SK-N-SH (cell line): ENCODE data around the gene EVL. TPM values are rescaled to one million over a fixed set of nuclear protein-coding genes. Genes with fewer than 3 reads are reported as not detected.

Source experiments
- CTCF ChIA-PET: fragments of 300-600, 350-600 bp; formaldehyde crosslinking; extraction: SDS; loops from one replicate; lab custom pipeline; 2021; lab: Yijun Ruan, JAX
- POLR2A ChIA-PET: fragments of 350-600 bp; sonication (Branson Sonifier 250); formaldehyde crosslinking; extraction: SDS; loops from one replicate; lab custom pipeline; 2020; ENCODE audit warnings: antibody characterized with exemption, inconsistent platforms; lab: Yijun Ruan, JAX
- DNase-seq: peaks from one replicate; pipeline ENCODE4 v3.0.0; 2012
- H2AFZ ChIP-seq: fragments of 200-600 bp; sonication (generic); 2 replicates; pipeline ENCODE4 v1.8.1; 2016; ENCODE audit warnings: antibody characterized with exemption, mild to moderate bottlenecking, low read depth
- H3F3A ChIP-seq: fragments of 200-600 bp; sonication (generic); replicated peaks from 2 replicates; pipeline ENCODE3; 2016; ENCODE audit warnings: antibody characterized with exemption, mild to moderate bottlenecking; ENCODE audit not compliant: insufficient read depth
- H3K27ac ChIP-seq, 2 experiments: fragments of 200-500 bp in 1 of 2; fragments of 200-600 bp in 1 of 2; sonication (Bioruptor generic) in 1 of 2; sonication (generic), shearing (Covaris generic) in 1 of 2; 2 replicates each; pipeline versions ENCODE4 v1.5.1 to v1.6.1; 2014 to 2016; ENCODE audit warnings: low read depth in 2 of 2, inconsistent platforms in 1 of 2, low read length in 1 of 2, mild to moderate bottlenecking in 1 of 2, mixed read lengths in 1 of 2
- H3K27me3 ChIP-seq: fragments of 200-600 bp; sonication (generic), shearing (Covaris generic); 2 replicates; pipeline ENCODE4 v1.6.1; 2016; ENCODE audit warnings: mixed run types; ENCODE audit not compliant: insufficient read depth
- H3K36me3 ChIP-seq, 2 experiments: fragments of 200-500 bp in 1 of 2; fragments of 200-600 bp in 1 of 2; sonication (Bioruptor generic) in 1 of 2; sonication (generic) in 1 of 2; replicated peaks in 1 of 2; 2 replicates each; pipeline versions ENCODE3 to v1.5.1; 2014 to 2016; ENCODE audit warnings: low read length in 1 of 2, mild to moderate bottlenecking in 1 of 2; ENCODE audit not compliant: insufficient read depth in 2 of 2, control insufficient read depth in 1 of 2
- H3K4me1 ChIP-seq, 2 experiments: fragments of 200-500 bp in 1 of 2; fragments of 200-600 bp in 1 of 2; sonication (Bioruptor generic) in 1 of 2; sonication (generic), shearing (Covaris generic) in 1 of 2; 2 replicates each; pipeline versions ENCODE4 v1.5.1 to v1.6.1; 2014 to 2016; ENCODE audit warnings: low read depth in 1 of 2, low read length in 1 of 2, mixed run types in 1 of 2; ENCODE audit not compliant: insufficient read depth in 2 of 2, control insufficient read depth in 1 of 2
- H3K4me2 ChIP-seq: fragments of 200-600 bp; sonication (generic), shearing (Covaris generic); 2 replicates; pipeline ENCODE4 v1.6.1; 2017; ENCODE audit warnings: mixed run types
- H3K4me3 ChIP-seq, 2 experiments: fragments of 200-500 bp in 1 of 2; fragments of 200-600 bp in 1 of 2; sonication (Bioruptor generic) in 1 of 2; sonication (generic), shearing (Covaris generic) in 1 of 2; 2 replicates each; pipeline versions ENCODE4 v1.5.1 to v1.8.1; 2014 to 2016; ENCODE audit warnings: low read depth in 2 of 2, inconsistent platforms in 1 of 2, low read length in 1 of 2, mild to moderate bottlenecking in 1 of 2, mixed read lengths in 1 of 2, moderate library complexity in 1 of 2
- H3K79me2 ChIP-seq: fragments of 200-600 bp; sonication (generic); 2 replicates; pipeline ENCODE4 v1.8.1; 2017; ENCODE audit warnings: mild to moderate bottlenecking; ENCODE audit not compliant: insufficient read depth
- H3K9ac ChIP-seq: fragments of 200-600 bp; sonication (generic); 2 replicates; pipeline ENCODE4 v1.6.1; 2017; ENCODE audit warnings: mixed run types
- H3K9me2 ChIP-seq: fragments of 200-600 bp; sonication (generic); 2 replicates; pipeline ENCODE4 v1.6.1; 2017; ENCODE audit warnings: mixed run types
- H3K9me3 ChIP-seq: fragments of 200-600 bp; sonication (generic); 2 replicates; pipeline ENCODE4 v1.6.1; 2017; ENCODE audit warnings: mixed run types, mild to moderate bottlenecking, moderate library complexity
- H4K20me1 ChIP-seq: fragments of 200-600 bp; sonication (generic); 2 replicates; pipeline ENCODE4 v1.6.1; 2017; ENCODE audit warnings: mild to moderate bottlenecking, mixed run types; ENCODE audit not compliant: insufficient read depth
- CHD2 ChIP-seq: fragments of 150-350 bp; IDR thresholded peaks from 2 replicates; pipeline ENCODE4 v1.6.1; 2018; ENCODE audit warnings: low read length; ENCODE audit not compliant: partially characterized antibody
- EZH2phosphoT487 ChIP-seq: fragments of 200-600 bp; sonication (generic); IDR thresholded peaks from 2 replicates; pipeline ENCODE4 v1.6.1; 2017; ENCODE audit warnings: low read depth, mixed run types, mild to moderate bottlenecking, antibody characterized with exemption, moderate library complexity, borderline replicate concordance
- FOXJ3 ChIP-seq: sonication (generic); formaldehyde crosslinking; IDR thresholded peaks from 2 replicates; pipeline ENCODE4 v1.5.1; 2020; ENCODE audit warnings: mild to moderate bottlenecking, missing genetic modification reagents
- FOXM1 ChIP-seq: IDR thresholded peaks from 2 replicates; pipeline ENCODE4 v1.4.0; 2012; ENCODE audit warnings: low read depth, mild to moderate bottlenecking
- GABPA ChIP-seq: IDR thresholded peaks from 2 replicates; pipeline ENCODE4 v1.4.0; 2012; ENCODE audit warnings: low read depth, mild to moderate bottlenecking
- MAX ChIP-seq: IDR thresholded peaks from 2 replicates; pipeline ENCODE4 v1.4.0; 2012; ENCODE audit warnings: low read depth
- MEF2A ChIP-seq: IDR thresholded peaks from 2 replicates; pipeline ENCODE4 v1.4.0; 2012; ENCODE audit warnings: low read depth, borderline replicate concordance
- MXI1 ChIP-seq: IDR thresholded peaks from 2 replicates; pipeline ENCODE4 v1.6.1; 2012; ENCODE audit warnings: mild to moderate bottlenecking, low read depth, low read length, improper control_type of control experiment
- NFIC ChIP-seq: IDR thresholded peaks from 2 replicates; pipeline ENCODE4 v1.4.0; 2012; ENCODE audit warnings: borderline replicate concordance
- NRF1 ChIP-seq: IDR thresholded peaks from 2 replicates; pipeline ENCODE4 v1.6.1; 2012; ENCODE audit warnings: low read depth, mild to moderate bottlenecking, low read length
- POLR2AphosphoS5 ChIP-seq: IDR thresholded peaks from 2 replicates; pipeline ENCODE4 v1.6.1; 2012; ENCODE audit warnings: low read depth, low read length
- RFX5 ChIP-seq: IDR thresholded peaks from 2 replicates; pipeline ENCODE4 v1.6.1; 2012; ENCODE audit warnings: mild to moderate bottlenecking, improper control_type of control experiment, low read length
- SIN3A ChIP-seq: IDR thresholded peaks from 2 replicates; pipeline ENCODE4 v1.6.1; 2012; ENCODE audit warnings: low read depth, mild to moderate bottlenecking, low read length, moderate library complexity, borderline replicate concordance
- SMC3 ChIP-seq: IDR thresholded peaks from 2 replicates; pipeline ENCODE4 v1.6.1; 2012; ENCODE audit warnings: low read depth, low read length, improper control_type of control experiment
- TEAD4 ChIP-seq: IDR thresholded peaks from 2 replicates; pipeline ENCODE4 v1.4.0; 2012; ENCODE audit warnings: mild to moderate bottlenecking, borderline replicate concordance; ENCODE audit not compliant: insufficient read depth
- USF1 ChIP-seq: IDR thresholded peaks from 2 replicates; pipeline ENCODE4 v1.4.0; 2012; ENCODE audit warnings: low read depth, borderline replicate concordance
- YY1 ChIP-seq: IDR thresholded peaks from 2 replicates; pipeline ENCODE4 v1.4.0; 2012; ENCODE audit warnings: low read depth, mild to moderate bottlenecking
- ZBTB33 ChIP-seq: IDR thresholded peaks from 2 replicates; pipeline ENCODE4 v1.4.0; 2012; ENCODE audit warnings: low read depth, borderline replicate concordance
- polyA plus RNA-seq, 3 experiments: library from polyadenylated mRNA; depleted of rRNA; stranded (reverse); fragments of >200 nt; gene quantifications; 2 replicates each; pipeline ENCODE4 v1.2.3, GENCODE V29; 2012

Gene EVL
- polyA plus RNA-seq, 1 of the 3 experiments (the other 2 are of a cell fraction), result 36.5 TPM

- Histone ChIP-seq H3K4me2 (no peak overlapping the region), H3K4me3 (no peak overlapping the region), H3K9me3 (no peaks in the 10 kb centered on the region), H3K9me2 (no peaks in the 10 kb centered on the region), H2AFZ (no peak overlapping the region), H4K20me1 (no peaks in the 10 kb centered on the region), H3K79me2 (peaks cover 24% of the 10 kb centered on the region; the same call in 1 of the 2 replicates), H3K36me3 (no peaks in the 10 kb centered on the region), H3K4me1 (peaks cover 16 to 28% of the 10 kb centered on the region in 2 experiments), H3F3A (peaks cover 25% of the 10 kb centered on the region), H3K27ac (no peak overlapping the region), H3K27me3 (no peaks in the 10 kb centered on the region), H3K9ac (no peak overlapping the region)
- POLR2A ChIA-PET, result interaction anchor here (0.6 kb wide), 1 partner anchor 85 kb away, joined by 3 read pairs; no protein-coding TSS in a partner anchor
- CTCF ChIA-PET, result interaction anchor here (1.2 to 2.0 kb wide), 4 partner anchors 9 to 73 kb away, joined by 3 to 9 read pairs (median 6); no protein-coding TSS in a partner anchor
- TF ChIP-seq NFIC (no peak), ZBTB33 (no peak), MEF2A (no peak), USF1 (no peak), SMC3 (no peak), FOXJ3 (CRISPR knock-in tag) (no peak), RFX5 (no peak), GABPA (no peak), POLR2AphosphoS5 (no peak), CHD2 (no peak), FOXM1 (no peak), MXI1 (no peak), YY1 (no peak), NRF1 (no peak), EZH2phosphoT487 (no peak), MAX (no peak), TEAD4 (no peak), SIN3A (no peak)
- DNase-seq, result no peak
These were observed 30.2 kb upstream of the EVL start for GRCh38 chr14:100034961-100035500.
